Spleen (tissue), 7 donors: ENCODE results near the gene HSPA1L.

Experiments used
- POLR2A ChIP-seq, 3 donors: fragments of 450-650 bp; IDR thresholded peaks; one replicate each; pipeline ENCODE4 v1.5.1; 2017; ENCODE audit warnings: antibody characterized with exemption in 3 of 3, mild to moderate bottlenecking in 1 of 3
- POLR2AphosphoS5 ChIP-seq, 3 donors: sonication (generic); formaldehyde crosslinking; IDR thresholded peaks; one replicate each; pipeline ENCODE4 v1.5.1; 2017; ENCODE audit warnings: antibody characterized with exemption in 3 of 3
- TF ChIP-seq, protein P1 (sequence below), 11 experiments: fragments of 200-600 bp in 7 of 11; fragments of 450-650 bp in 4 of 11; sonication (generic) in 4 of 11; IDR thresholded peaks in 8 of 11; conservative IDR thresholded peaks in 3 of 11; 1 replicate in 7 of 11; 2 replicates in 4 of 11; pipeline versions ENCODE4 v1.4.0 to v1.8.0; 2016 to 2021; ENCODE audit warnings: antibody characterized with exemption in 11 of 11, inconsistent platforms in 4 of 11, mild to moderate bottlenecking in 1 of 11
- donor health status: DM: no; HTN: no; CAD: no; lungs with moderate emphysema.
- donor health status: DM: no; HTN: no; CAD: no.
- donor health status: DM: no; HTN: no; CAD: no.

DNA sequence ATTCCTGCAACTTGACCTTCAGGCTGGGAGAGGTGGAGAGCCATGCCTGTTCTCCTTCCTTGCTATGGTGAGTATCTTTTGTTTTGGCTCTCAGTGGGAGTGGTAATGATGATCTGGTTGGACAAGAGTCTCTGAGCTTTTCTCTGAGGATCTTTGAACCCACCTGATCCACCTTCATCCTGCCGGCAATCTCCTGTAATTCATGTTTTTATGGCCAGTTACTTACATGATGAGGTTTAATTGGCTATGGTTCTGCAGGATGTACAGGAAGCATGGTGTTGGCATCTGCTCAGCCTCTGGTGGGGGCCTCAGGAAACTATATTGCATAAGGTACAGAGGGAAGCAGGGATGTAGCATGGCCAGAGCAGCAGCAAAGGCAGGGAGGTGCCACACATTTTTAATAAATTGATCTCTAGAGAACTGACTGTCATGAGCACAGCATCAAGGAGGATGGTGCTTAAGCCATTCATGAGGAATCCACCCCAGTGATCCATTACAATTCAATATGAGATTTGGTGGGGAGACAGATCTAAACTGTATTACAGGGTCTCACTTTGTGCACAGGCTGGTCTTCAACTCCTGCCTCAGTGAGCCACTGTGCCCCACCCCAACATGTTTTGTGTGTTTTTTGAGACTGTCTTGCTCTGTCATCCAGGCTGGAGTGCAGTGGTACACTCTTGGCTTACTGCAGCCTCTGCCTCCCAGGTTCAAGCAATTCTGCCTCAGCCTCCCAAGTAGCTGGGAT, 22.5 kb upstream of the HSPA1L start:
- TF ChIP-seq, protein P1, sequence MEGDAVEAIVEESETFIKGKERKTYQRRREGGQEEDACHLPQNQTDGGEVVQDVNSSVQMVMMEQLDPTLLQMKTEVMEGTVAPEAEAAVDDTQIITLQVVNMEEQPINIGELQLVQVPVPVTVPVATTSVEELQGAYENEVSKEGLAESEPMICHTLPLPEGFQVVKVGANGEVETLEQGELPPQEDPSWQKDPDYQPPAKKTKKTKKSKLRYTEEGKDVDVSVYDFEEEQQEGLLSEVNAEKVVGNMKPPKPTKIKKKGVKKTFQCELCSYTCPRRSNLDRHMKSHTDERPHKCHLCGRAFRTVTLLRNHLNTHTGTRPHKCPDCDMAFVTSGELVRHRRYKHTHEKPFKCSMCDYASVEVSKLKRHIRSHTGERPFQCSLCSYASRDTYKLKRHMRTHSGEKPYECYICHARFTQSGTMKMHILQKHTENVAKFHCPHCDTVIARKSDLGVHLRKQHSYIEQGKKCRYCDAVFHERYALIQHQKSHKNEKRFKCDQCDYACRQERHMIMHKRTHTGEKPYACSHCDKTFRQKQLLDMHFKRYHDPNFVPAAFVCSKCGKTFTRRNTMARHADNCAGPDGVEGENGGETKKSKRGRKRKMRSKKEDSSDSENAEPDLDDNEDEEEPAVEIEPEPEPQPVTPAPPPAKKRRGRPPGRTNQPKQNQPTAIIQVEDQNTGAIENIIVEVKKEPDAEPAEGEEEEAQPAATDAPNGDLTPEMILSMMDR (IDR thresholded peaks at IDR 0.05 in 8 of 11, conservative IDR thresholded peaks at IDR 0.05 in 3 of 11): no peak
- TF ChIP-seq POLR2A (IDR thresholded peaks at IDR 0.05) (no peak), POLR2AphosphoS5 (IDR thresholded peaks at IDR 0.05) (no peak)
